Measurements from ENCODE around the gene EPHA2. TPM values are rescaled to one million over a fixed set of nuclear protein-coding genes. Genes with fewer than 3 reads are reported as not detected.
A peak's percentile ranks its signal among the peaks of the same experiment; 100 is the strongest.
"Not testable (repeated sequence)": the region's sequence is repeated elsewhere in the genome, so short reads cannot be mapped to it uniquely, and the experiment has no call there.

EPHA2 gene
- 47.1 and 53.4 TPM in 2 replicates for total RNA-seq (2014; rRNA removed; shearing (Covaris generic))

GRCh38 chr1:16155537-16156410 is at the start of gene EPHA2:
TSS of gene EPHA2 (minus strand) at chr1:16156069. CDS start at chr1:16155932, 137 bp downstream.
- peak; percentile 93 for DNase-seq (ENCODE audit: low read depth)

- no peak for DNase-seq (ENCODE audit: low read depth)
Measured at GRCh38 chr1:16205334-16205671, 49.4 kb upstream of the EPHA2 start.

GRCh38 chr1:16204634-16205333 is 48.9 kb upstream of the EPHA2 start:
- no peak for DNase-seq (ENCODE audit: low read depth)

- DNase-seq (ENCODE audit: low read depth): no peak
Measured at GRCh38 chr1:16204216-16204615, 48.3 kb upstream of the EPHA2 start.

GRCh38 chr1:16203550-16203949 is 47.7 kb upstream of the EPHA2 start:
- DNase-seq (ENCODE audit: low read depth): no peak

- DNase-seq (ENCODE audit: low read depth): no peak
Measured at GRCh38 chr1:16202281-16203210, 46.7 kb upstream of the EPHA2 start.

- DNase-seq (ENCODE audit: low read depth): no peak
Measured at GRCh38 chr1:16199700-16200099, 43.8 kb upstream of the EPHA2 start.

GRCh38 chr1:16199157-16199501 is 43.3 kb upstream of the EPHA2 start:
- no peak for DNase-seq (ENCODE audit: low read depth)

- DNase-seq (ENCODE audit: low read depth): no peak
Measured at GRCh38 chr1:16198444-16199156, 42.7 kb upstream of the EPHA2 start.

GRCh38 chr1:16196874-16197273 is 41.0 kb upstream of the EPHA2 start:
- no peak for DNase-seq (ENCODE audit: low read depth)

GRCh38 chr1:16196139-16196538 is 40.3 kb upstream of the EPHA2 start:
- not testable (repeated sequence) for DNase-seq (ENCODE audit: low read depth)

- no peak for DNase-seq (ENCODE audit: low read depth)
Measured at GRCh38 chr1:16195518-16195905, 39.6 kb upstream of the EPHA2 start.

GRCh38 chr1:16191916-16192546 is 36.2 kb upstream of the EPHA2 start:
- no peak for DNase-seq (ENCODE audit: low read depth)

GRCh38 chr1:16191309-16191708 is 35.4 kb upstream of the EPHA2 start:
- DNase-seq (ENCODE audit: low read depth): no peak

- peak; percentile 92 for DNase-seq (ENCODE audit: low read depth)
Measured at GRCh38 chr1:16189921-16190621, 34.2 kb upstream of the EPHA2 start.

- DNase-seq (ENCODE audit: low read depth): peak; percentile 93
Measured at GRCh38 chr1:16189003-16189402, 33.1 kb upstream of the EPHA2 start.

GRCh38 chr1:16187748-16188401 is 32.0 kb upstream of the EPHA2 start:
- peak; percentile 75 for DNase-seq (ENCODE audit: low read depth)

GRCh38 chr1:16186655-16187235 is 30.9 kb upstream of the EPHA2 start:
- DNase-seq (ENCODE audit: low read depth): no peak

- DNase-seq (ENCODE audit: low read depth): no peak
Measured at GRCh38 chr1:16184557-16185303, 28.9 kb upstream of the EPHA2 start.

All from RPMI7951 (cell line).